ENCODE data around the gene ELMO3. TPM values are rescaled to one million over a fixed set of nuclear protein-coding genes. Genes with fewer than 3 reads are reported as not detected.

The ELMO3 gene
- total and polyA plus RNA-seq, 7 donors = 0.26 to 0.82 (median 0.53) TPM

DNA sequence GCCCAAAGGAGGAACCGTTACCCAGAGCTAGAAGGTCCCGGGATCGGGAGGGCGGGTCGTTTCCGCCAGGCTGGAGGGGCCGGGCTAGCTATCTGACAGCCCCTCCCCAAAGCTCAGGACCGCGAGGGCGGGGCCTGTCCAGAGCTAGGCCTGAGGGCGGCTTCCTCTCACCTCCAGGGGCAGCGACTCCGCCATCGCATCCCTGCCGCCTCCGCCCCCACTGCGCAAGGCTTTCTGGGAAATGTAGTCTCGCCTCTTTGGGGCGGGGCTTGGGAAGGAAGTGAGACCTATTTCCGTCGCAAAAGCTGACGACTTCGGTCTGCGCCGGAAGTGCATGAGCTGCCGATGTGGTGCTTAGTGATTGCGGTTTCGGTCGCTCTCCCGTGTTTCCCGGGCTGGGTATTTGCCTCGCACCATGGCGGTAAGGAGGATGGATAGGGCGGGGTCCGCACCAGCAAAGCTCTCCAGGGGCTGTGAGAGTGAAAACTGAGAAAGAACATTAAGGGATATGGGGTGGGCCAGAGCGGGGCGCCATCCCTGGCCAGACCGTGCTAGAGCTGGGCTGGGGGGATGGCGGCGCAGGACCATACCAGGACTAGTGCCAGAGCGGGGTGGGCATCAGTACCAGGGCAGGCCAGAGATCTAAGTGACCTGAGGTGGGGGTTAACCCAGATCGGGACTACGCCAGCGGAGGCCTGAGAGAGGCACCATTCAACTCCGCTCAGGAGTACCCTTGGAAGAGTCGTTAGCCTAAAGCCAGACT is 28.1 kb downstream of the ELMO3 start, which contains the start of gene TMEM208:
Gene TMEM208 (plus strand): TSS at position 327 of the 763 bp plus-strand sequence. CDS start 89 bp downstream, at position 416.
- DNase-seq (peak; percentile 98 to 99), ATAC-seq (peak; percentile 89 to 95 (median 91))
- intact Hi-C loops (cut with DNase I) = loop anchor here in 1 of 2 donors (5.0 kb wide), 1 partner anchor 35 kb away; the partner anchor contains the start of genes E2F4 and EXOC3L1
- peaks cover 16% of the 10 kb centered on the region for H3K4me1 ChIP-seq
- H3K27ac ChIP-seq = peak within 1 kb of the TSS; percentile 83
- 0 to 1% (median 0%) methylated on average over 44 to 46 of the region's 46 CpGs for WGBS, 3 donors
- H3K9me3 ChIP-seq = no peaks in the 10 kb centered on the region
- peak within 1 kb of the TSS; percentile 91 for H3K4me3 ChIP-seq
- H3K27me3 ChIP-seq (ENCODE audit: insufficient read depth in 3 of 3, low read length in 2 of 3) = no peaks in the 10 kb centered on the region
- TF ChIP-seq, protein P1, sequence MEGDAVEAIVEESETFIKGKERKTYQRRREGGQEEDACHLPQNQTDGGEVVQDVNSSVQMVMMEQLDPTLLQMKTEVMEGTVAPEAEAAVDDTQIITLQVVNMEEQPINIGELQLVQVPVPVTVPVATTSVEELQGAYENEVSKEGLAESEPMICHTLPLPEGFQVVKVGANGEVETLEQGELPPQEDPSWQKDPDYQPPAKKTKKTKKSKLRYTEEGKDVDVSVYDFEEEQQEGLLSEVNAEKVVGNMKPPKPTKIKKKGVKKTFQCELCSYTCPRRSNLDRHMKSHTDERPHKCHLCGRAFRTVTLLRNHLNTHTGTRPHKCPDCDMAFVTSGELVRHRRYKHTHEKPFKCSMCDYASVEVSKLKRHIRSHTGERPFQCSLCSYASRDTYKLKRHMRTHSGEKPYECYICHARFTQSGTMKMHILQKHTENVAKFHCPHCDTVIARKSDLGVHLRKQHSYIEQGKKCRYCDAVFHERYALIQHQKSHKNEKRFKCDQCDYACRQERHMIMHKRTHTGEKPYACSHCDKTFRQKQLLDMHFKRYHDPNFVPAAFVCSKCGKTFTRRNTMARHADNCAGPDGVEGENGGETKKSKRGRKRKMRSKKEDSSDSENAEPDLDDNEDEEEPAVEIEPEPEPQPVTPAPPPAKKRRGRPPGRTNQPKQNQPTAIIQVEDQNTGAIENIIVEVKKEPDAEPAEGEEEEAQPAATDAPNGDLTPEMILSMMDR (IDR thresholded peaks at IDR 0.05) = no peak
- H3K36me3 ChIP-seq (ENCODE audit: insufficient read depth in 1 of 2, low read depth in 1 of 2) = peaks cover 6 to 48% of the 10 kb centered on the region in 2 donors

DNA sequence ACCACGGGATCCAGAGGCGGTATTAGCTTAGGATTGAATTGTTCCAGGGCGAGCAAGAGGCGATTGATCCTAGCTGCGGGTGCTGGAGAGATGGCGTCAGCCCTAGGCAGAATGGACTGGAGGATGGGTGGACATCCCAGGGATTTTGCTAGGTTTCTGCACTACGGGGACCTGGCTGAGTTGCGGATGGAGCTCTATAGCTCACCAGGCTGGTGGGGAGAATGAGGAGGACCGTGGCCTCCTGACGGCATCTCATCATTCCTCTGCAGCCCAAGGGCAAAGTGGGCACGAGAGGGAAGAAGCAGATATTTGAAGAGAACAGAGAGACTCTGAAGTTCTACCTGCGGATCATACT is 28.6 kb downstream of the ELMO3 start:
- peak overlapping the region; percentile 91 for H3K4me3 ChIP-seq
- H3K9me3 ChIP-seq = no peaks in the 10 kb centered on the region
- H3K36me3 ChIP-seq (ENCODE audit: insufficient read depth in 1 of 2, low read depth in 1 of 2) = peaks cover 6 to 52% of the 10 kb centered on the region in 2 donors
- ATAC-seq = no peak
- no peaks in the 10 kb centered on the region for H3K27me3 ChIP-seq (ENCODE audit: insufficient read depth in 3 of 3, low read length in 2 of 3)
- intact Hi-C loops (cut with DNase I) = loop anchor here in 1 of 2 donors (5.0 kb wide), 1 partner anchor 35 kb away; the partner anchor contains the start of genes E2F4 and EXOC3L1
- WGBS, 3 donors = 4 to 13% (median 9%) methylated on average over 12 of the region's 12 CpGs
- H3K27ac ChIP-seq = peak overlapping the region; percentile 83
- DNase-seq = no peak
- TF ChIP-seq, protein P1 (IDR thresholded peaks at IDR 0.05) = no peak
- peaks cover 16% of the 10 kb centered on the region for H3K4me1 ChIP-seq

DNA sequence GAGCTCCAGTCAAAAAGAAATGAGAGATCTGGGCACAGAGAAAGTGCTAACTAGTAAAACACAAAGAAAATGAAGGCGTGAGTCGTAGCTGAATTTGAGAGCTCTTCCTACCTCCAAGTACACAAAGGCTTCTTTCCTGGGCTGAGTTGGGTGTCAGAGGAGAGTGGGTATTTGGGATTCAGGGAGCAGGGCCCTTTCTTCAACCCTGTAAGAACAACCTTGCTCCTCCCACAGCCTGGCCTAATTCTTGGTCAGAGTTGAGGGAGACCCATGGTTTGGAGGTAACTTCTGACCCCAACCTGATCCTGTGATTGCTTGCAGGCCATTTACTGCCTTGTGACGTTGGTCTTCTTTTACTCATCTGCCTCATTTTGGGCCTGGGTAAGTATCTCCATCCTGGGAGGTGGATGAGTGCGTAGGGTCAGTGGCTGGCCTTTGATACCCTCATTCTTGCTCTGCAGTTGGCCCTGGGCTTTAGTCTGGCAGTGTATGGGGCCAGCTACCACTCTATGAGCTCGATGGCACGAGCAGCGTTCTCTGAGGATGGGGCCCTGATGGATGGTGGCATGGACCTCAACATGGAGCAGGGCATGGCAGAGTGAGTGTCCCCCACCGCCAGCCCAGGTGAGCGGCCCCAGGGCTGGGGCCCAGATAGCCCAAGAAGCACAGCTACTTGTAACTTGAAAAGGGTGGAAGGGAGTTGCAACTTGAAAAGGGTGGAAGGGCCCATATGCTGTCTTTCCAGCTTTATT is 29.3 kb downstream of the ELMO3 start:
- Histone ChIP-seq H3K36me3 (ENCODE audit: insufficient read depth in 1 of 2, low read depth in 1 of 2) (peaks cover 6 to 57% of the 10 kb centered on the region in 2 donors), H3K4me3 (peak overlapping the region; percentile 91), H3K27me3 (ENCODE audit: insufficient read depth in 3 of 3, low read length in 2 of 3) (no peaks in the 10 kb centered on the region), H3K9me3 (no peaks in the 10 kb centered on the region), H3K27ac (peak overlapping the region; percentile 83), H3K4me1 (peaks cover 16% of the 10 kb centered on the region)
- ATAC-seq (no peak), DNase-seq (peak in 1 of 2 donors; percentile 30)
- WGBS, 3 donors = 76 to 91% (median 77%) methylated on average over 9 of the region's 9 CpGs
- TF ChIP-seq, protein P1 (IDR thresholded peaks at IDR 0.05) = no peak
- intact Hi-C loops (cut with DNase I) = loop anchor here in 1 of 2 donors (5.0 kb wide), 1 partner anchor 36 kb away; the partner anchor contains the start of genes E2F4 and EXOC3L1

DNA sequence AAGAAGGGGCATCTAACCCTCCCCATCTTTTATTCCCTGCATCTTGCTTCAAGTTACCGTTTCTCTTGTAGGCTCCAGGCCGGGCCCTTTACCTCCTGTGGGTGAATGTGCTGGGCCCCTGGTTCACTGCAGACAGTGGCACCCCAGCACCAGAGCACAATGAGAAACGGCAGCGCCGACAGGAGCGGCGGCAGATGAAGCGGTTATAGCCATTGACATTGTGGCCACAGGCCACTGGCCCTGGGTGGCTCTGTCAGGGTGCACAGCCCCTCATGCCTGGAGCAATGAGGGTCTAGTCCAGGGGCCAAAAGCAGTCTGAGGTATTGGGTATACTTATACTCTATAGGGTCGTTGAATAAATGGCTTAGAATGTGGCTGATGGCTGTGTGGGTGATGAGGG is 30.0 kb downstream of the ELMO3 start:
- ATAC-seq = no peak
- no peaks in the 10 kb centered on the region for H3K27me3 ChIP-seq (ENCODE audit: insufficient read depth in 3 of 3, low read length in 2 of 3)

More for the DNA sequence above, 30.0 kb downstream of the ELMO3 start:
- Histone ChIP-seq H3K36me3 (ENCODE audit: insufficient read depth in 1 of 2, low read depth in 1 of 2) (peaks cover 6 to 60% of the 10 kb centered on the region in 2 donors), H3K27ac (no peak overlapping the region), H3K4me1 (peaks cover 16% of the 10 kb centered on the region), H3K4me3 (no peak overlapping the region), H3K9me3 (no peaks in the 10 kb centered on the region)
- intact Hi-C loops (cut with DNase I) = loop anchor here in 1 of 2 donors (5.0 kb wide), 1 partner anchor 37 kb away; the partner anchor contains the start of genes E2F4 and EXOC3L1
- TF ChIP-seq, protein P1 (IDR thresholded peaks at IDR 0.05) = no peak
- WGBS, 3 donors = 78 to 90% (median 80%) methylated on average over 9 of the region's 9 CpGs
- DNase-seq = peak in 1 of 2 donors; percentile 45
